Breast epithelium (tissue), 4 donors: ENCODE results near the gene MPP2. TPM values are rescaled to one million over a fixed set of nuclear protein-coding genes. Genes with fewer than 3 reads are reported as not detected.

Experiments used
- DNase-seq, 2 donors: peaks; one replicate each; pipeline ENCODE4 v3.0.0-alpha.2; 2019; ENCODE audit warnings: low spot score in 2 of 2
- H3K27ac ChIP-seq, 2 donors: fragments of 200-600 bp; sonication (generic) in 1 of 2; one replicate each; pipeline ENCODE4 v1.5.1; 2016 to 2019; ENCODE audit warnings: mild to moderate bottlenecking in 1 of 2
- H3K27me3 ChIP-seq, 2 donors: fragments of 200-600 bp; sonication (generic) in 1 of 2; one replicate each; pipeline versions ENCODE4 v1.5.1 to v1.6.0; 2017 to 2019; ENCODE audit warnings: control low read depth in 1 of 2, mild to moderate bottlenecking in 1 of 2
- H3K36me3 ChIP-seq: fragments of 200-600 bp; one replicate; pipeline ENCODE4 v1.5.1; 2019
- H3K4me1 ChIP-seq, 2 donors: fragments of 200-600 bp; sonication (generic); one replicate each; pipeline ENCODE4 v1.5.1; 2016 to 2019; ENCODE audit warnings: control low read depth in 1 of 2
- H3K4me3 ChIP-seq, 3 donors: fragments of 200-600 bp; sonication (generic); 1 replicate in 2 of 3; 2 replicates in 1 of 3; pipeline ENCODE4 v1.5.1; 2016 to 2019; ENCODE audit warnings: mild to moderate bottlenecking in 3 of 3, moderate library complexity in 2 of 3
- H3K9me3 ChIP-seq, 2 donors: fragments of 200-600 bp; sonication (generic) in 1 of 2; one replicate each; pipeline ENCODE4 v1.5.1; 2016 to 2019; ENCODE audit warnings: control low read depth in 1 of 2
- POLR2A ChIP-seq: fragments of 450-650 bp; IDR thresholded peaks from one replicate; pipeline ENCODE4 v1.6.1; 2016; ENCODE audit warnings: antibody characterized with exemption, mild to moderate bottlenecking, moderate library complexity
- POLR2AphosphoS5 ChIP-seq, 3 donors: sonication (generic); formaldehyde crosslinking; IDR thresholded peaks; one replicate each; pipeline ENCODE4 v1.6.1; 2017; ENCODE audit warnings: antibody characterized with exemption in 3 of 3
- intact Hi-C: fragments of 100-400 bp; cut with DNase I; formaldehyde crosslinking; loops from one replicate; pipeline ENCODE4 v1.15.1; 2023; ENCODE audit warnings: low total_unique reads
- total RNA-seq, 3 donors: library from RNA; depleted of rRNA; stranded (reverse); fragments of >200 nt; gene quantifications; one replicate each; pipeline ENCODE4 v1.1.0, GENCODE V29; 2016
- TF ChIP-seq, protein P1 (sequence below), 3 donors: fragments of 450-650 bp; IDR thresholded peaks; one replicate each; pipeline ENCODE4 v1.5.1; 2016 to 2017; ENCODE audit warnings: antibody characterized with exemption in 3 of 3, mild to moderate bottlenecking in 3 of 3, moderate library complexity in 3 of 3

Gene MPP2
- total RNA-seq, 3 donors from 2014 or later: 2.6 to 7.9 (median 3.9) TPM

GRCh38 chr17:43834106-43834505 is 73.2 kb downstream of the MPP2 start:
- no peak for DNase-seq
- Histone ChIP-seq H3K27ac (peak overlapping the region in 1 of 2 donors; percentile 6), H3K4me3 (peak overlapping the region in 1 of 3 donors; percentile 88), H3K4me1 (peaks cover 0 to 7% of the 10 kb centered on the region in 2 donors), H3K9me3 (no peaks in the 10 kb centered on the region), H3K27me3 (no peaks in the 10 kb centered on the region), H3K36me3 (no peaks in the 10 kb centered on the region)
- intact Hi-C loops: loop anchor here (10.0 kb wide), 1 partner anchor 59 kb away; the partner anchor contains the start of gene DUSP3
- TF ChIP-seq POLR2AphosphoS5 (IDR thresholded peaks at IDR 0.05): peak in 2 of 3 donors; percentile 28 to 35
- no peak for TF ChIP-seq POLR2A

GRCh38 chr17:43832976-43833829 is 74.1 kb downstream of the MPP2 start, which contains the start of gene MPP3:
TSS of gene MPP3 (minus strand) at chr17:43833146. CDS start at chr17:43831906, 1,240 bp downstream.
- Histone ChIP-seq H3K27ac (peak within 1 kb of the TSS; percentile 80 to 90), H3K36me3 (no peaks in the 10 kb centered on the region), H3K9me3 (no peaks in the 10 kb centered on the region), H3K4me1 (peaks cover 0 to 7% of the 10 kb centered on the region in 2 donors), H3K27me3 (no peaks in the 10 kb centered on the region), H3K4me3 (peak within 1 kb of the TSS; percentile 64 to 90 (median 88))
- DNase-seq: peak; percentile 50 to 61
- intact Hi-C loops: loop anchor here (10.0 kb wide), 1 partner anchor 58 kb away; the partner anchor contains the start of gene DUSP3
- TF ChIP-seq POLR2A: no peak
- peak in 1 of 3 donors; percentile 19 for TF ChIP-seq POLR2AphosphoS5 (IDR thresholded peaks at IDR 0.05)
- TF ChIP-seq, protein P1, sequence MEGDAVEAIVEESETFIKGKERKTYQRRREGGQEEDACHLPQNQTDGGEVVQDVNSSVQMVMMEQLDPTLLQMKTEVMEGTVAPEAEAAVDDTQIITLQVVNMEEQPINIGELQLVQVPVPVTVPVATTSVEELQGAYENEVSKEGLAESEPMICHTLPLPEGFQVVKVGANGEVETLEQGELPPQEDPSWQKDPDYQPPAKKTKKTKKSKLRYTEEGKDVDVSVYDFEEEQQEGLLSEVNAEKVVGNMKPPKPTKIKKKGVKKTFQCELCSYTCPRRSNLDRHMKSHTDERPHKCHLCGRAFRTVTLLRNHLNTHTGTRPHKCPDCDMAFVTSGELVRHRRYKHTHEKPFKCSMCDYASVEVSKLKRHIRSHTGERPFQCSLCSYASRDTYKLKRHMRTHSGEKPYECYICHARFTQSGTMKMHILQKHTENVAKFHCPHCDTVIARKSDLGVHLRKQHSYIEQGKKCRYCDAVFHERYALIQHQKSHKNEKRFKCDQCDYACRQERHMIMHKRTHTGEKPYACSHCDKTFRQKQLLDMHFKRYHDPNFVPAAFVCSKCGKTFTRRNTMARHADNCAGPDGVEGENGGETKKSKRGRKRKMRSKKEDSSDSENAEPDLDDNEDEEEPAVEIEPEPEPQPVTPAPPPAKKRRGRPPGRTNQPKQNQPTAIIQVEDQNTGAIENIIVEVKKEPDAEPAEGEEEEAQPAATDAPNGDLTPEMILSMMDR (IDR thresholded peaks at IDR 0.05): no peak

DNA sequence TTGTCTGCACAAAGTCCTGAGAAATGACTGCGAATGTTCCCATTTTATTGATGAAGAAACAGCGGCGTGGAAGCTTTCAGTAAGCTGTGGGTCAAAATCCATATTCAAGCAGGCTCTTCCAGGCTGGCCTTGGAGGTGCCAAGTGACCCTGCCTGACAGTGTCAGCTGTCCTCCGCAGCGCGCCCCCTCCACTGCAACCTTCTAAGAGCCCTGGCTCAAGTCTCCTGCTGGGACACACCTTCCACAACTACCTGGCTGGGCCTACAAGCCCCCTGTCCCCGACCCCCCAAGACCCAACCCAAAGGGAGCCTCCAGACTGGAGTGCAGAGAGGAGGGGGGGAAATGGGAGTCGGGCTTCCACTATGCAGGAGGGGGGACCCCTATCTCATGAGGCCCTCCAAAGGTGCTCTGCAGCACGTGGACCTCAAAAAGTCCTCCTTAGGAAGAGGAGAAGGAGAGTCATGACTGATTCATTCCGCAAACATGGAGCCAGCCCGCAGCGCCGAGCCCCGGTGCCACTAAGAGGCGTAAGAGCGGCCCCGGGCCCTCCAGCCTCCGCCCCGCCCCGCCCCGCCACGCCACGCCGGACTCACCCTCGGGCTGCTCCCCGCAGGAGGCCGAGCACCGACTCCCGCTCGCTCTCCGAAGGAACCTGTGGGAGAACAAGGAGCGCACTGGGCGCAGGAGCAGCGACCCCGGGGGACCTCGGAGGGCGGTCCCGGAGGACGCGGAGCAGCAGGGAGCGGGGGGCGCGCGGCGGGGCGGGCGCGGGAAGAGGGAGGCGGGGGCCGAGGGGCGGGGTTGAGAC is 75.0 kb downstream of the MPP2 start:
- Histone ChIP-seq H3K27me3 (no peaks in the 10 kb centered on the region), H3K27ac (peak overlapping the region; percentile 80 to 90), H3K36me3 (no peaks in the 10 kb centered on the region), H3K9me3 (no peaks in the 10 kb centered on the region), H3K4me1 (peaks cover 0 to 7% of the 10 kb centered on the region in 2 donors), H3K4me3 (peak overlapping the region; percentile 64 to 90 (median 88))
- no peak for DNase-seq
- TF ChIP-seq, protein P1 (IDR thresholded peaks at IDR 0.05): no peak
- TF ChIP-seq POLR2A (no peak), POLR2AphosphoS5 (IDR thresholded peaks at IDR 0.05) (no peak)
- intact Hi-C loops: loop anchor here (10.0 kb wide), 1 partner anchor 58 kb away; the partner anchor contains the start of gene DUSP3

GRCh38 chr17:43831633-43832032 is 75.7 kb downstream of the MPP2 start:
- DNase-seq: no peak
- intact Hi-C loops: loop anchor here (10.0 kb wide), 1 partner anchor 57 kb away; the partner anchor contains the start of gene DUSP3
- TF ChIP-seq, protein P1 (IDR thresholded peaks at IDR 0.05): no peak
- TF ChIP-seq POLR2A (no peak), POLR2AphosphoS5 (IDR thresholded peaks at IDR 0.05) (no peak)
- peak overlapping the region in 2 of 3 donors; percentile 88 to 90 for H3K4me3 ChIP-seq
- no peaks in the 10 kb centered on the region for H3K9me3 ChIP-seq
- no peaks in the 10 kb centered on the region for H3K27me3 ChIP-seq
- H3K36me3 ChIP-seq: no peaks in the 10 kb centered on the region
- peaks cover 0 to 7% of the 10 kb centered on the region in 2 donors for H3K4me1 ChIP-seq
- no peak overlapping the region for H3K27ac ChIP-seq

- DNase-seq: no peak
- no peaks in the 10 kb centered on the region for H3K9me3 ChIP-seq
- H3K27me3 ChIP-seq: no peaks in the 10 kb centered on the region
- intact Hi-C loops: loop anchor here (10.0 kb wide), 1 partner anchor 56 kb away; the partner anchor contains the start of gene DUSP3
- no peak overlapping the region for H3K27ac ChIP-seq
- H3K4me1 ChIP-seq: peaks cover 0 to 7% of the 10 kb centered on the region in 2 donors
- H3K36me3 ChIP-seq: no peaks in the 10 kb centered on the region
- no peak overlapping the region for H3K4me3 ChIP-seq
- no peak for TF ChIP-seq POLR2AphosphoS5 (IDR thresholded peaks at IDR 0.05)
- TF ChIP-seq, protein P1 (IDR thresholded peaks at IDR 0.05): no peak
- TF ChIP-seq POLR2A: no peak
Observed at GRCh38 chr17:43830510-43831140, 76.7 kb downstream of the MPP2 start.
